Stimulated activated CD8-positive, alpha-beta memory T cell treated with anti-CD3 and anti-CD28 coated beads, Interleukin-7, amount 100 ng/mL, for 4 hours (primary cell): ENCODE data around the gene DISP2.
A peak's percentile ranks its signal among the peaks of the same experiment; 100 is the strongest.

ENCODE experiments used
- DNase-seq, 2 donors: peaks; one replicate each; pipeline ENCODE4 v3.0.0-alpha.2; 2020; ENCODE audit warnings: low read depth in 2 of 2

Gene DISP2

DNA sequence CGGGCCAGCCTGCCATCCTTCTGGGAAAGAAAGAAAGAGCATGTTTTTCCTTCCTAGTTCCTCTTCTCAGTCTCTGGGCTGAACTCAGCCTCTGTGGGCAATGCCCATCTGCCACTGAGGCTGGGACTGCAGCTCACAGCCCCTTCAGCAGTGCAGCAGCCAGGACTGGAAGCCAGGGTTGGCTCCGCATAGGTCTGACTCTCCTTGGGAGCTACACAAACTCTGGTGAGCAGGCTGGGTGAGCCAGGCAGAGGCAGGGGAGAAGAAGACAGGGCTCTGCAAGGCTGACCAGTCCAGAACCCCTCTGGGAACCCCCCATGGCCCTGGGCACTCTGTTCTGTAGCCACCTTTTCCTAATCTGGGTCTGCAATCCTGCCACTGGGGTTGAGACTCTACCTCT, 3.6 kb downstream of the DISP2 start:
- no peak for DNase-seq

DNA sequence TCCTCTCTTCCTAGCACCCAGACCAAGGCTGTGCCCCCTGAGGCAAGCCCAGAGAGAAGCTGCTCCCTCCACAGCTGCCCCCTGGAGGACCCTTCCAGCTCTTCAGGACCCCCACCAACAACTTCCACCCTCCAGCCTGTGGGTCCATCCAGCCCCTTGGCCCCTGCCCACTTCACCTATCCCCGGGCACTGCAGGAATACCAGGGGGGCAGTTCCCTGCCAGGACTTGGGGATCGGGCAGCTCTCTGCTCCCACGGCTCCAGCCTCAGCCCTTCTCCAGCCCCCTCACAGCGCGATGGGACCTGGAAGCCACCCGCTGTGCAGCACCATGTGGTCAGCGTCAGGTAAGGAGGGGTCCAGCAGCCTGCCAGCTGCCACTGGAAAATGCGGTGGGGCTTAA, 5.6 kb downstream of the DISP2 start:
- no peak for DNase-seq

DNA sequence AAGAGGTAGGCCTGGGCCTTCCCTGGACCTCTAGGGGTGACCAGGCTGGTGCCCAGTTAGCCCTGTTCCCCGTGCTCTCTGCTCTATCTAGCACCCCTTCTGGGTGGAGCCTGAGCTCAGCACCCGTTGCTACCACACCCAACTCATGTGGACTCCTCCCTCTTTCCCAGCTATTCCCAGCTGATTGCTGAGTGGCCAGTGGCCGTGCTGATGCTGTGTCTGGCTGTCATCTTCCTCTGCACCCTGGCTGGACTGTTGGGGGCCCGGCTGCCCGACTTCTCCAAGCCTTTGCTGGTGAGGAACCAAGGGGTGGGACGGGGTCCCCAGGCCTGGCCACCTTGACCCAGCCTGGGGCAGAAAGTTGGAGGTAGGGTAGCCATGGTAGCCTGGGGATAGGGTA, 6.2 kb downstream of the DISP2 start:
- no peak for DNase-seq

DNA sequence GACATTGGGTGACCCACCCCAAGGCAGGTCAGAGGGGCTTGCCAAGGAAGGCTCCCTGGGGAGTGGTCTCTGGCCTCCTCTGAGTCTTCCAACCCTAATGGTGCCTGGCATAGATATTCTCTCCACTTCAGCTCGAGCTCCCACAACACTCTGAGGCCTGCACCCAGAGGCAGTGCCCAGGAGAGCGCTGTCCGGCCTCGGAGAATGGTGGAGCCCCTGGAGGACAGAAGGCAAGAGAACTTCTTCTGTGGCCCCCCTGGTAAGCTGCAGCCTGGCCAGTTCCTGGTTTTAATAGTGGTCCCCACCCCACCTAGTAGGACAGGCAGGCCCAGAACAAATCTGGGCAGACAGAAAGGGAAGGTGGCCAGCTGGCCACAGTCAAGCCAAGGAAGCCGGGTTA, 7.0 kb downstream of the DISP2 start:
- no peak for DNase-seq

DNA sequence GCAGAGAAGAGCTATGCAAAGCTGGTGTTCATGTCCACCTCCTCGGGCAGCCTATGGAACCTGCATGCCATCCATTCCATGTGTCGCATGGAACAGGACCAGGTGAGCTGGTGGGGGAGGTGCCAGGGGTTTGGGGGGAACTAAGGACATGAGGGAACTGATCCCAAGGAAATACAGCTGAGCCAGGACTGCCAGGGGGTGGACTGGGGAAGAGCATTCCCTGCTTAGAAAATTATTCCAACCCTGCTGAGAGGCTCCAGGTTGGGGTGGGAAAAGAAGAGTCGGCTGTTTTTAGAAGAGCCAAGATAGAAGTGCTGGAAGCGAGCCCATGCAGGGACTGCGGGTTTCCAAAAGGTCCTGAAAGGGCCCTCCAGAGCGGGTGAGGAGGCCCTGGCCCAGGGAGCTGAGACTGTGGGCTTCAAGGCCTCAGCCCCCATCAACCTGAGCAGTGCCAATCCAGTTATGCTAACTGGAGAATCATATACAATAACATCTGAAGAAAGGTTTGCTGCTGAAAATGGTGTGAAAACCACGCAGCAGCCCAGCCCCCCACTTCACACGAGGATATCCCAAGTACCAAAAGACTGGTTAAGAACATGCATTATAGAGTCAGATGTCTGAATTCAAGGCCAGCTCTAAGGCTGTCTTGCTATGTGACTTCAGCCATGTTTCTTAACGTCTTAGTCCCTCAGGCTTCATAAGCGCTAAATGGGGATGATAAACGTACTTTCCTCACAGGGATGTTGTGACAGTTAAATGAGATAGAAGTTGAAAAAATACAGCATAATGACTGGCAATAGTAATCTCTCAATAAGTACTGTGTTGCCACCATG, 7.8 kb downstream of the DISP2 start:
- DNase-seq: no peak

DNA sequence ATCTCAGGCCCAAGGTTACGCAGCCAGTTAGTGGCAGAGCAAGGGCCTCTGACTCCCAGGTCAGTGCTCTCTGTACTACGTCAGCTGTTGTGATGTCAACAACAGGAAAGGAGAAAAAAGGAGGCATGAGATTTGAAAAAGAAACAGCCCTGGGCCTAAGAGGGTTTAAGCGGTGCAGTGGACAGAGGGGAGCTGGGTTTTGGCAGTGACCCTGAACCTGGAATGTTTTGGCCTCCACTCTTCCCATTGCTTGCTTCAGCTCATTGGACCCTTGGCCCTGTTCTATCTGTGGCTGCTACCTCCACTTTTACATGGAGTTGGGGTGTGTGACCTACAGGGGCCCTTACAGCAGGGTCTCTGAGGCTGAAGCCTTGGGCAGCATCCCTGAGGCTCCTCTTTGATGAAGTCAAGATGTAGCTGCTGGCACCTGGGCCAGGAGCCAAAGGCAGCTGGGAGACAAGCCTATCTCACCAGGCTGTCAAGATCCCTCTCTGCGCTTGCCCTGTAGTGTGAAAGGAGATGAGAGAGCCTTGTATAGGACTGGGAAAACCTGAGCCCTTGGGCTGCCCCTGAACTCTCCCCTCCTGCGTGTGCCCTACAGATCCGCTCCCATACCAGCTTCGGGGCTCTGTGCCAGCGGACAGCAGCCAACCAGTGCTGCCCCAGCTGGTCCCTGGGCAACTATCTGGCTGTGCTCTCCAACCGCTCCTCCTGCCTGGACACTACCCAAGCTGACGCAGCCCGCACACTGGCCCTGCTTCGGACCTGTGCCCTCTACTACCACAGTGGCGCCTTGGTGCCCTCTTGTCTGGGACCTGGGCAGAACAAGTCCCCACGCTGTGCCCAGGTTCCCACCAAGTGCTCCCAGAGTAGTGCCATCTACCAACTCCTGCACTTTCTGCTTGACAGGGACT, 8.7 kb downstream of the DISP2 start:
- DNase-seq: no peak

DNA sequence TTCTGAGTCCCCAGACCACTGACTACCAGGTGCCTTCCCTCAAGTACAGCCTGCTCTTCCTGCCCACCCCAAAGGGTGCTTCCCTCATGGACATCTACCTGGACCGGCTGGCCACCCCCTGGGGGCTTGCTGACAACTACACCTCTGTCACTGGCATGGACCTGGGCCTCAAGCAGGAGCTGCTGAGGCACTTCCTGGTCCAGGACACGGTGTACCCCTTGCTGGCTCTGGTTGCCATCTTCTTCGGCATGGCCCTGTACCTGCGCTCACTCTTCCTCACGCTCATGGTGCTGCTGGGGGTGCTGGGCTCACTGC, 9.3 kb downstream of the DISP2 start:
- DNase-seq: no peak

DNA sequence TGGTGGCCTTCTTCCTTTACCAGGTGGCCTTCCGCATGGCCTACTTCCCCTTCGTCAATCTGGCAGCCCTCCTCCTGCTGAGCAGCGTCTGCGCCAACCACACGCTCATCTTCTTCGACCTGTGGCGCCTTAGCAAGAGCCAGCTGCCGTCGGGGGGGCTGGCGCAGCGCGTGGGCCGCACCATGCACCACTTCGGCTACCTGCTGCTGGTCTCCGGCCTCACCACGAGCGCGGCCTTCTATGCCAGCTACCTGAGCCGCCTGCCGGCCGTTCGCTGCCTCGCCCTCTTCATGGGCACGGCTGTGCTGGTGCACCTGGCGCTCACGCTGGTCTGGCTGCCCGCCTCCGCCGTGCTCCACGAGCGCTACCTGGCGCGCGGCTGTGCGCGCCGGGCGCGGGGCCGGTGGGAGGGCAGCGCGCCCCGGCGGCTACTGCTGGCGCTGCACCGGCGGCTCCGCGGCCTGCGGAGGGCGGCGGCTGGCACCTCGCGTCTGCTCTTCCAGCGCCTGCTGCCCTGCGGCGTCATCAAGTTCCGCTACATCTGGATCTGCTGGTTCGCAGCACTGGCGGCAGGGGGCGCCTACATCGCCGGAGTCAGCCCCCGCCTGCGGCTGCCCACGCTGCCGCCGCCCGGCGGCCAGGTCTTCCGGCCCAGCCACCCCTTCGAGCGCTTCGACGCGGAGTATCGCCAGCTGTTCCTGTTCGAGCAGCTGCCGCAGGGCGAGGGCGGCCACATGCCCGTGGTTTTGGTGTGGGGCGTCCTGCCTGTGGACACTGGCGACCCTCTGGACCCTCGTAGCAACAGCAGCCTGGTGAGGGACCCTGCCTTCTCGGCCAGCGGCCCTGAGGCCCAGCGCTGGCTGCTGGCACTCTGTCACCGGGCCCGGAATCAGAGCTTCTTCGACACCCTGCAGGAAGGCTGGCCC, 9.9 kb downstream of the DISP2 start:
- DNase-seq: peak; percentile 75 to 84

DNA sequence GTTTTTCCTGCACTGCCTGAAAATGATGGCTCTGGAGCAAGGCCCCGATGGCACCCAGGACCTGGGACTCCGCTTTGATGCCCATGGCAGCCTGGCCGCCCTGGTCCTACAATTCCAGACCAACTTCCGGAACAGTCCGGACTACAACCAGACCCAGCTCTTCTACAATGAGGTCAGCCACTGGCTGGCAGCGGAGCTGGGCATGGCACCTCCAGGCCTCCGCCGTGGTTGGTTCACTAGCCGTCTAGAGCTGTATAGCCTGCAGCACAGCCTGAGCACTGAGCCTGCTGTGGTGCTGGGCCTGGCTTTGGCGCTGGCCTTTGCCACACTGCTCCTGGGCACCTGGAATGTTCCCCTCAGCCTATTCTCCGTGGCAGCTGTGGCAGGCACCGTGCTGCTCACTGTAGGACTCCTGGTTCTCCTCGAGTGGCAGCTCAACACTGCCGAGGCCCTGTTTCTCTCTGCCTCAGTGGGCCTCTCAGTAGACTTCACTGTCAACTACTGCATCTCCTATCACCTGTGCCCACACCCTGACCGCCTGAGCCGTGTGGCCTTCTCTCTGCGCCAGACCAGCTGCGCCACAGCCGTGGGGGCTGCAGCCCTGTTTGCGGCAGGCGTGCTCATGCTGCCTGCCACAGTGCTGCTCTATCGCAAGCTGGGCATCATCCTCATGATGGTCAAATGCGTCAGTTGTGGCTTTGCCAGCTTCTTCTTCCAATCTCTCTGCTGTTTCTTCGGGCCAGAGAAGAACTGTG, 10.9 kb downstream of the DISP2 start:
- no peak for DNase-seq

DNA sequence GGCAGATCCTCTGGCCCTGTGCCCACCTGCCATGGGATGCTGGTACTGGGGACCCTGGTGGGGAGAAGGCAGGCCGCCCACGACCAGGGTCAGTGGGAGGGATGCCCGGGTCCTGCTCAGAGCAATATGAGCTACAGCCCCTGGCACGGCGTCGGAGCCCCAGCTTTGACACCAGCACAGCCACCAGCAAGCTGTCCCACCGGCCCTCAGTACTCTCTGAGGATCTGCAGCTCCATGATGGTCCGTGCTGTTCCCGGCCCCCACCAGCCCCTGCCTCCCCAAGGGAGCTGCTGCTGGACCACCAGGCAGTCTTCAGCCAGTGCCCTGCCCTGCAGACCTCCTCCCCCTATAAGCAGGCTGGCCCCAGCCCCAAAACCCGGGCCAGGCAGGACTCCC, 11.5 kb downstream of the DISP2 start:
- DNase-seq: no peak

DNA sequence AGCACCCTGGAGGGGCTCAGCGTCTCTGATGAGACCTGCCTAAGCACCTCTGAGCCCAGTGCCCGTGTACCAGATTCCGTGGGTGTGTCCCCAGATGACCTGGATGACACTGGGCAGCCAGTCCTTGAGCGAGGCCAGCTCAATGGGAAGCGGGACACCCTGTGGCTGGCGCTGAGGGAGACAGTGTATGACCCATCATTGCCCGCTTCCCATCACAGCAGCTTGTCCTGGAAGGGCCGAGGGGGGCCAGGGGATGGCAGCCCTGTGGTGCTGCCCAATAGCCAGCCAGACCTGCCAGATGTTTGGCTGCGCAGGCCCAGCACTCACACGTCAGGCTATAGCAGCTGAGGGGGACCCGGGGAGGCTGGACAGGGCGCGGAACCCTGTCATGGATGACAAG, 12.0 kb downstream of the DISP2 start:
- DNase-seq: no peak

DNA sequence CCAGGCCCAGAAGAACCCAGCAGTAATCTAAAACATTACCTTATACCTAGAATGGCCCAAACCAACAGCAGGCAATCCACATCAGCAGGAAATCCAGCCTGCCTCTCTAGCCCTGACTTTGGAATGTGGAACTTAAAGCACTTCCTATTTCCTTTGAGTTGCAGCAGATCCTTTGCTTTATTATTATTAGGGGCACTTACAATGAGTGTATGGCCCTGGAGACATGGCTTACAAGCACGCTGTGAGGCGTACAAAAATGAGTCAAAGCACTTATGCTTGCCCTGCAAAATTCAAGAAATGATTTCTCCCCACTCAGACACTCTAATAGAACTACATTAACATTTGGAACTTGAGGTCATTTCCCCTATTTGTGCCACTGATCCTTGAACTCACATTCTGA, 15.0 kb downstream of the DISP2 start:
- DNase-seq: no peak

DNA sequence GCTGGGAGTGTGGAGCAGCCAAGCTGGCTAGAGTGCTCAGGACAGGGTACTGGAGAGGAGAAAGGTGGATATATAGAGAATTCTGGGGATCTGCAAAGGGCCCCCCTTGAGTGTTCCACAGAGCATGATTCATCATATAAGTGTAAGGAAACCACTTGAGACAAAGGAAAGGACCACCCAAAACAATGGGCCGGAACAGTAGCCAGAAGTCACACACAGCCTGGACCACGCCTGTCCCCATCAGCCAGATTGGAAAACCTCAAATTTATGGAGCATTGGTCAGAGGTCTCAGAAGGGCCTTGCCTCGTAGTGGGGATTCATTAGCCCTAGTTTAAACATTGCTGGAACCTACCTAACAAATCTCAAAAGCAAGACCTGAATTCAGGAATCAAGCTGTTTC, 19.6 kb downstream of the DISP2 start:
- DNase-seq: no peak

DNA sequence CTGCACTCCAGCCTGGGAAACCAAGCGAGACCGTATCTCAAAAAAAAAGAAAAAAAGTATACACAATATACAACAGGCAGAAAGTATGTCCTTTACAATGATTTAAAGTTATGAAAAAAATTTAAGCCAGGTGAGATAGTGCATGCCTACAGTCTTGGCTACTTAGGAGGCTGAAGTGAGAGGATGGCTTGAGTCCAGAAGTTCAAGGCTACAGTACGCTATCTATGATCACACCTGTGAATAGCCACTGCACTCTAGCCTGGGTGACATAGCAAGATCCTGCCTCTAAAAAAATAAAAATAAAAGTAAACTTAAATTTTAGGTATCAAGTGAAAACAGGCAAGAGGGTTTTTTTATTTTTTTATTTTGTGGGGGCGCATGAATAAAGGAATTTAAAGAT, 21.4 kb downstream of the DISP2 start:
- DNase-seq: no peak

DNA sequence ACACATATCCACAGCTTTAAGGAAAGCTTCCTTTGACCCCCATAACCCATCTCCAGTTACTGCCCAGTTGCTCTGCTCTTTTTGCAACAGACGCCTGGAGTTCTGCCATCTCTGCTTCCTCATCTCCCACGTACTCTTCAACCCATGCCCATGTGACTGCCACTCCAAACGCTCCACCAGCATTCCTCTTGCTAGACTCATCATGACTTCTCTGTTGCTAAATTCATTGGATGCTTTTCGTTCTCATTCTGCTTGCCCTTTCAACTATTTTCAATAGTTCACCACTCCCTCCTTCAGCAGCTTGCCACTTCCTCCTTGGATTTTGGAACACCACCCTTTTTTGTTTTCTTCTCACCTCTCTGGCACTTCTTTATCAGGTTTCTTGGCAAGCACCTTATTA, 21.8 kb downstream of the DISP2 start:
- DNase-seq: no peak

DNA sequence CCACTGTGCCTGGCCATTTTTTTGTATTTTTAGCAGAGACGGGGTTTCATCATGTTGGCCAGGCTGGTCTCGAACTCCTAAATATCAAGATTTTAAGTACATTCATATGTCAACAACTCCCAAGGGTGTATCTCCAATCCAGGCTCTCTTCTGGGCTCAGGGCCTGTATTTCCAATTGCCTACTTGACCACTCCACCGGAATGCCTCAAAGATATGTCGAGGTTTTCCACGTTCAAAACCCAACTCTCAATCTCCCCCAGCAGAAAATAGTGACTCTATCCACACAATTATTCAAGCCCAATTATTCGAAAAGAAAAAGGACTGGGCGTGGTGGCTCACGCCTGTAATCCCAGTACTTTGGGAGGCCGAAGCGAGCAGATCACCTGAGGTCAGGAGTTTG, 22.6 kb downstream of the DISP2 start:
- DNase-seq: no peak

DNA sequence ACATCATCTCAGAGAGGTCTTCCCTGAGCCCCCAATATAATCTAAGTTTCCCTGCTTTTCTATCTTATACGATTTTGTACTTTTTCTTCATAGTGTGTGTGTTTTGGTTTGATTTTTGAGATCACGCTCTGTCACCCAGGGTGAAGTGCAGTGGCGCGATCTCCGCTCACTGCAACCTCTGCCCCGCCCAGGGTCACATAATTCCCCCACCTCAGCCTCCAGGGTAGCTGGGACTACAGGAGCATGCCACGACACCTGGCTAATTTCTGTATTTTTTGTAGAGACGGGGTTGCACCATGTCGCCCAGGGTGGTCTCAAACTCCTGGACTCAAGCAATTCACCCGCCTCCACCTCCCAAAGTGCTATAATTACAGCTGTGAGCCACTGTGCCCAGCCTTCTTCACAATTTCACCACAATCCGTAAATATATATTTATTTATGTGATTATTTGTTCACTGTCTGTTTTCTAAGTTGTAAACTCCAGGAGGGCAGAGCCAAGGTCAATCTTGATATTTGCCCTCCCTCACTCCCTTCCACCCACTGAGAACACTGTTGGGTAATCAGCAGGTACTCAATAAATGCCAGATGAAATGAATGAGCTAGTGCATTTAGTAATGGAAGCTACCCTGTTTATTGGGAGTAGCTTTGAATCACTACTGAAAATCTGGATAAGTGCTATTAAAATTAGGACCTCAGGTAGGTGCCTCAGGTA, 24.0 kb downstream of the DISP2 start:
- no peak for DNase-seq

DNA sequence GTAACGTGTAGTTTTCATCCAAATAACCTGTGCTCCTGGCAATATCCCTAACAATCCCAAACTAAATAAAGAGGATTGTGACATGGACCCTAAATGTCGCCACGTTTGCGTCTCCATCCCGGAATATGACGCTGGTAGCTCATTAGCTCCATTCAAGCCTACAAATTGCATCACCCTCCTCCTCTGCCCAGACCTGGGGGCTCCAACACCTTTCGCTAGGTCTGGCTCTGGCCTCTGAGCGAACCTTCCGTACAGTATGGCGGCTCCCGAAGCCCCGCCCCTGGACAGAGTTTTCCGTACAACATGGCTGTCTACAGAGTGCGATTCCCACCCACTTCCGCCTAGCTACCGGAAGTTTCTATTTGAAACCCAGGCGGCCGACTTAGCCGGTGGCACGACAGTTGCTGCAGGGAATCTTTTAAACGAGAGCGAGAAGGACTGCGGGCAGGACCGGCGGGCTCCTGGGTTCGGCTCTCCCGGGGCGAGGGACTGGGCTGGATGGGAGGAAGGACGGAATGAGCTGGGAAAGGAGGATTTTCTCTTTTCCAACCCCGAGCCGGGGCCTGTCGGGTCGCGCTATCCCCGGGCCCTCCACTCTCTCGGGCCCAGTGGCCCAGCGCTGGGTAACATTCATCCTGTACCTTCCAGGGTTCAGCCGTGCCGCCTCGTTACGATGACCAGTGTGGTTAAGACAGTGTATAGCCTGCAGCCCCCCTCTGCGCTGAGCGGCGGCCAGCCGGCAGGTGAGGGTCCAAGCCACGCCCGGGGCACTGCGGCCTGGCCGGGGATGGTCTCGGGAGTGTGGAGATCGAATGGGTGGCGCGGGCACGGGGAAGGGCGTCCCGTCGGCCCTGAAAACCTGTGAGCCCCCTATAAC, 24.8 kb downstream of the DISP2 start, which contains the start of gene KNSTRN:
Gene KNSTRN (plus strand): TSS at position 142 of the 877 bp plus-strand sequence. CDS start 115 bp downstream, at position 257.
- DNase-seq: peak; percentile 82 to 89

DNA sequence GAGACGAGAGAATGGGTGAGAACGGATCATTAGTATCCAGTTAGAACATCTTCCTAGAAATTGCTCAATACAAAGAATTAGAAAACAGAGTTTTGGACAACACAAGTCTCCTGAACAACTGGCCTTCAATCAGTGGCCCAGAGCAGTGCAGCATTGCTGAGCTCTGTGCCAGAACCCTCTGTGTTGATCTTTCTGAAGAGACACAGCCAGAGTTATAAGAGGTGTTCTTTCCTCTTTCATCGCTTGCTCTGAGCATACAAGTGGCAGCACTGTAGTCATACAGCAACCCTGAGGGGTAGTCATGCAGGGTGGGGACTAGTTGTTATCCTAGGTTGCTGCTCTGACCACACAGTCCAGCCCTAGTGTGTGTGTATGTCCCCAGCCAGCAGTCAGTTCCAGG, 28.5 kb downstream of the DISP2 start:
- DNase-seq: no peak
